OCI-LY7 (cell line): ENCODE data around the gene ENOX1.

Experiments
- CTCF ChIP-seq: fragments of 200-600 bp; sonication (generic); conservative IDR thresholded peaks from 2 replicates; pipeline ENCODE4 v1.5.1; 2014; ENCODE audit warnings: mild to moderate bottlenecking, antibody characterized with exemption, low read length, moderate library complexity, mixed read lengths
- EZH2phosphoT487 ChIP-seq: fragments of 200-600 bp; sonication (generic); IDR thresholded peaks from 2 replicates; pipeline ENCODE4 v1.6.1; 2018; ENCODE audit warnings: low read depth, borderline replicate concordance, mild to moderate bottlenecking, mixed run types, antibody characterized with exemption, low read length, moderate library complexity, mixed read lengths

DNA sequence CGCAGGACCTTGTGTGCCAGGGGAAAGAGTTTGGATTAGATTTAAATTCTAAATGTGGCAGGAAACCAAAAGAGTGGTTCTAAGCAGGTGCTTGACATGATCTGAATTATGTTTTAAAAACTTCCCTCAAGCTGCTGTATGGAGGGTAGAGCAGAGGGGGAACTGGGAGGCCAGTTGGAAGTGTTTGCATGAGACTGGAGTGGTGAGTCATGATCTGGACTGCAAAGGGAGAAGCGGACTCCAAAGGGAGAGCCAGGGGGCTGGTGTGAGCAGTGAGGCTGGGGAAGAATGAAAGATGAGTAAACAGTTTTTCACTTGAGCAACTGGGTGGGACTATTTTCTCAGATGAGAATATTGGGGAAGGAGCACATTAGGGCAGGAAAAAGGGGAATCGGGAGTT is 557.3 kb downstream of the ENOX1 start:
- TF ChIP-seq CTCF, result no peak
- TF ChIP-seq EZH2phosphoT487, result no peak
